COR-L47 (cell line): Measurements from ENCODE around the gene NIPBL.
"Not testable (repeated sequence)": the region's sequence is repeated elsewhere in the genome, so short reads cannot be mapped to it uniquely, and the experiment has no call there.

Experiments used
- DNase-seq: peaks from one replicate; lab custom pipeline; 2025; lab: John Stamatoyannopoulos, UW

The NIPBL gene

DNA sequence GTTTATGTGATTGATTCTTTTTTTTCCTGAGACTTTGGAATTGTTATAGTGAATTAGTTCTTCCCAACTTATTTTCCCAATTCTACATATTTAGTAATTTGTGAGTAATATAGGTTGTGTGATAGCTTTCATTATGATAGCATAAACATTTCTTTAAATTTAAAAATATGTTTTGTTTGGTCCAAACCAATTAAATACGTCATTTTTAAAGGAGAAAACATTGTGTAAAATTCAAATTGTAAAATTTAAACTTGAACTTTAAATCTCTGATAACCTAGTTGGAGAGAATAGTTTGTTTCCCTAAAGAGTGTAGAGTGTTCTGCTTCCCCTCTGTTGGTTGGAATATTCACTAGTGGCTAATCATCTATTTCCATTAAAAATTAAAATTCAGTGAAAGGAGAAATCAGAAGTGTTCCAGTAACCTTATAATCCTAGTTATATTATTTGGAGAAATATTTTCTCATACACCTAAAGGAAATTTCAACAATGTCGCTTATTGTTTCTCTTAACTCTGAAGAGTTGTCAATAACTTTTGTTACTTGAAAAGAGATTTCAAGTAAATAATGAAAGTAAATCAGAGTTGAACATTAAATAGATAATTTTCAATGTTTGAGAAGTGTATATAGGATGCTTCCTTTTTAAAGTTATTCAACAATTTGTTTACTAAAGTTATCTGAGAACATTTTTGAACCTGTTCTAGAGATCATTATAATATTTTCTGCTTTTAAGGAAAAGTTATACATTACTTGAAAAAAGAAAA, 2.9 kb downstream of the NIPBL start:
- no peak for DNase-seq

DNA sequence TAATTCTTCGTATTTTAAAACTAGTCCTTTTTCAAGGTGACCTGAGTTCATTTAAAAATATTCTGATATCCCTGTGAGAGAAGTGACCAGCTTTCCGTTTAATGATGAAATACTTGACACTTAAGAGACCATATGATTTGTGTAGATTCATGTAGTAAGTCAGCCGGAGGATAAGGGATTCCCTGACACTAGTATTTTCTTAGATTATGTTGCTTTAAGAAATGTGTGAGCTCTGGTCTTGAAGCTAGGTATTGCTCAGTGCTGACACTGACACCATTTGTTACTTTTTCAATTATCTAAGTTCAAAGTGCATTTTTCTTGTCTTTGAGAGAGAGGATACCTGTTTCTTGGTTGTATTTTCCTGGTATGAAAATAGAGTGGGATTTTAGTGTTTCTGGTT, 4.2 kb downstream of the NIPBL start:
- no peak for DNase-seq

DNA sequence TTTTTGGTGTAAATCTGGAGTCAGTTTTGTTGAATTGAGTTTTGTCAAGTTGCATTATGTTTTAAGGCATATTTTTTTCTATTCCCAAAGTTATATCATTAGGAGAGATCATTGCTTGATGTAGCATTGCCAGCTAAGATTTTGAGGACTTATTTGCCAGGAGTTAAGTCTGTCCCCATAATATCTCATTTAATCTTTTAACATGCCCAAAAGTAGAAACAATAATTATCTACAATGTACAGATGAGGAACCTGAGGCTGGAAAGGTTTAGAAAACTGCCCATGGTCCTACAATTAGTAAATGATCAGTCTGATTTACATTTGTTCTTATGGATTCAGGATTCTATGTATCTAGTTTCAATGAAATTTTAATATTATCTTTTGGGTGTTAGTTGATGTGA, 4.7 kb downstream of the NIPBL start:
- DNase-seq = no peak

DNA sequence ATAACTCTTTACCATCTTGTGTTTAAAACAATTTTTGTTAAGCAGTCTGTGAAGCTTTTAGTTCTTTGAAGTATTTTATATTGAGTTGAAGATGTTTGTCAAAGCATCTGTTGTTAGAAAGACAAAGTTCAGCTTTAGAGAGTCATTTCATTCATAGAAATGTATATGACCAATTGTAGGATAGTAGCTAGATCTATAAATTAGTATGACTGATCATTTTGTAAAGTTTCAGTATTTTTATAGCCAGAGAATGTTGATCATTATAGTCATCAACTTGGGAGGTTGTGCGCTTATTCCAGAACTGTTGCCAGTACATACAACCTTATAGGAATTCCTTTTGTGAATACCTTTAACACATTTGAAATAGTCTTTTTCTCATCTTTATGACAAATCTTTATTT, 5.2 kb downstream of the NIPBL start:
- DNase-seq = no peak

GRCh38 chr5:36882250-36882649, 5.7 kb downstream of the NIPBL start:
- no peak for DNase-seq

DNA sequence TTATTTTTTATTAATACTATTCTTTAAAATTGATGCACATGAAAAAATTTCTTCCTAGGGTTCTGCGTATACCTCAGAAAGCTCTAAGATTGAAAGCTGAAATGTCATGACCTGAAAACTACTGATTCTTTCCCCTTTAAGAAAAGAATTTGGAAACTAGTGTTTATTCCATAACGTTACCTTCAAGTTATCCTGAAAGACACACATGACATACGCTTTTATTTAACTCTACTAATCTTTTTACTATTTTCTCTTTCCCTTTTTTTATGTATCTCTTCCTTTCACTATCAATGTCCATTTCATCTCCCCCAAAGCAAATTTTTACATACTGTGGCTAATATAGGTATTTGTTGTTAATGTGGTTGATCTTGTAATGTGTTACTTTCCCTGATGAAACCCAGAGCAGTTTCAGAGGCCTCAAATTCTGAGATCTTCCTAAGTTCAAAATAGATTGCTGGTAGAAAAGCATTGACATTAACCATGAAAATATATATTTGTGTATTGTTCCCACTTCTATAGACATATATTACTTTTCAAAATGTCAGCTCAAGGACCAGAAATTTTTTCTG, 7.4 kb downstream of the NIPBL start:
- no peak for DNase-seq

- DNase-seq = no peak
Measured at GRCh38 chr5:36885149-36885548, 8.6 kb downstream of the NIPBL start.

DNA sequence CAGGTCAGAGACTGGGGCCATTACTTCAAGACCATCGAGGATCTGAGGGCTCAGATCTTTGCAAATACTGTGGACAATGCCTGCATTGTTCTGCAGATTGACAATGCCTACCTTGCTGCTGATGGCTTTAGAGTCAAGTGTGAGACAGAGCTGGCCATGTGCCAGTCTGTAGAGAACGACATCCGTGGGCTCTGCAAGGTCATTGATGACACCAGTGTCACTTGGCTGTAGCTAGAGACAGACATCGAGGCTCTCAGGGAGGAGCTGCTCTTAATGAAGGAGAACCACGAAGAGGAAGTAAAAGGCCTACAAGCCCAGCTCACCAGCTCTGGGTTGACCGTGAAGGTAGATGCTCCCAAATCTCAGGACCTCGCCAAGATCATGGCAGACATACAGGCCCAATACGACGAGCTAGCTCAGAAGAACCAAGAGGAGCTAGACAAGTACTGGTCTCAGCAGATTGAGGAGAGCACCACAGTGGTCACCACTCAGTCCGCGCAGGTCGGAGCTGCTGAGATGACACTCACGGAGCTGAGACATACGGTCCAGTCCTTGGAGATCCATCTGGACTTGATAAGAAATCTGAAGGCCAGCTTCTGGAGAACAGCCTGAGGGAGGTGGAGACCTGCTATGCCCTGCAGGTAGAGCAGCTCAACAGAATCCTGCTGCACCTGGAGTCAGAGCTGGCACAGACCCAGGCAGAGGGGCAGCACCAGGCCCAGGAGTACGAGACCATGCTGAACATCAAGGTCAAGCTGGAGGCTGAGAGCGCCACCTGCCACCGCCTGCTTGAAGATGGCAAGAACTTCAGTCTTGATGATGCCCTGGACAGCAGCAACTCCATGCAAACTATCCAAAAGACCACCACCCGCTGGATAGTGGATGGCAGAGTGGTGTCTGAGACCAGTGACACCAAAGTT, 9.3 kb downstream of the NIPBL start:
- DNase-seq = no peak

DNA sequence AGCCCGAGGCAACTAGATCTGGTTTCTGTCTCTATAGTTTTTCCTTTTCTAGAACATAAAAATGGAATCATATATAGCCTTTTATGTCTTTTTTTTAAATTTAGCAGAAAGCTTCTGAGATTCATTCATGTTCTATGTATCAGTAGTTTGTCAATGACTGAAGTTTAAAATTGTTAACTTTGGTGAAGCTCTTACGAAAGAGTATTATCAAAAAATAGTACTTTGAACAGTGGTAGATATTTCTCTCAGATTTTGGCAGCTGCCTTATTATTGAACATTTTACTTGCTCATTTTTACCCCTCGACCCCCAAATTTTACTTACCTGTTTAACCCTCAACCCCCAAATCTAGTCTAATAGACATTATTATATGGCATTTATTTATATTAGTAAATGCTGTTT, 10.2 kb downstream of the NIPBL start:
- DNase-seq = no peak

GRCh38 chr5:36887532-36887931, 11.0 kb downstream of the NIPBL start:
- no peak for DNase-seq

- DNase-seq = no peak
Measured at GRCh38 chr5:36888303-36888702, 11.7 kb downstream of the NIPBL start.

- DNase-seq = no peak
Measured at GRCh38 chr5:36889264-36889663, 12.7 kb downstream of the NIPBL start.

GRCh38 chr5:36891266-36891665, 14.7 kb downstream of the NIPBL start:
- no peak for DNase-seq

GRCh38 chr5:36892085-36892830, 15.7 kb downstream of the NIPBL start:
- DNase-seq = not testable (repeated sequence)

GRCh38 chr5:36894954-36895353, 18.4 kb downstream of the NIPBL start:
- DNase-seq = no peak

GRCh38 chr5:36896476-36896875, 19.9 kb downstream of the NIPBL start:
- no peak for DNase-seq

DNA sequence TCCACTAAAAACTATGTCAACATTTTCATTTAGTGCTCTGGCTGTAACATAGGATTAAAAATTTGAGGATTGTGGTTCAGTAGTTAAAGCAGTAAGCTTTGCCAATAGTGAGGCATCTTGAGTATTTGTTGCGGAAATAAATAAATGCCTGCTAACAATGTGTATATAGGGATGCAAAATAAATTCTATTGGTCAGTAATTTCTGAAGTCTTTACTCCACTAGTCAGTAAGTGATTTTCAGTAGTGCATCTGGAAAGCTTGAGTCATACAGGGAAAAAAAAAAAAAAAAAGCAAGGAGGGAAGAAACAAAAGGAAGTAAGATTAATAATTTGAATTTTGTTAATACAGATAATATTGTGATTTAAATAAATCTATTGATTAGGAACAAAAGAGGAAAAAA, 21.0 kb downstream of the NIPBL start:
- no peak for DNase-seq

GRCh38 chr5:36899860-36900259, 23.3 kb downstream of the NIPBL start:
- no peak for DNase-seq

GRCh38 chr5:36900283-36900682, 23.7 kb downstream of the NIPBL start:
- no peak for DNase-seq

GRCh38 chr5:36901077-36901476, 24.5 kb downstream of the NIPBL start:
- DNase-seq = not testable (repeated sequence)

GRCh38 chr5:36901856-36902255, 25.3 kb downstream of the NIPBL start:
- DNase-seq = no peak

GRCh38 chr5:36902353-36902752, 25.8 kb downstream of the NIPBL start:
- DNase-seq = no peak
